Breast epithelium (tissue), 4 donors: ENCODE results near the gene PDS5A. TPM values are rescaled to one million over a fixed set of nuclear protein-coding genes. Genes with fewer than 3 reads are reported as not detected.
"Not testable (repeated sequence)": the region's sequence is repeated elsewhere in the genome, so short reads cannot be mapped to it uniquely, and the experiment has no call there.

ENCODE experiments used
- DNase-seq, 2 donors: peaks; one replicate each; pipeline ENCODE4 v3.0.0-alpha.2; 2019; ENCODE audit warnings: low spot score in 2 of 2
- H3K27ac ChIP-seq, 2 donors: fragments of 200-600 bp; sonication (generic) in 1 of 2; one replicate each; pipeline ENCODE4 v1.5.1; 2016 to 2019; ENCODE audit warnings: mild to moderate bottlenecking in 1 of 2
- H3K27me3 ChIP-seq, 2 donors: fragments of 200-600 bp; sonication (generic) in 1 of 2; one replicate each; pipeline versions ENCODE4 v1.5.1 to v1.6.0; 2017 to 2019; ENCODE audit warnings: control low read depth in 1 of 2, mild to moderate bottlenecking in 1 of 2
- H3K36me3 ChIP-seq: fragments of 200-600 bp; one replicate; pipeline ENCODE4 v1.5.1; 2019
- H3K4me1 ChIP-seq, 2 donors: fragments of 200-600 bp; sonication (generic); one replicate each; pipeline ENCODE4 v1.5.1; 2016 to 2019; ENCODE audit warnings: control low read depth in 1 of 2
- H3K4me3 ChIP-seq, 3 donors: fragments of 200-600 bp; sonication (generic); 1 replicate in 2 of 3; 2 replicates in 1 of 3; pipeline ENCODE4 v1.5.1; 2016 to 2019; ENCODE audit warnings: mild to moderate bottlenecking in 3 of 3, moderate library complexity in 2 of 3
- H3K9me3 ChIP-seq, 2 donors: fragments of 200-600 bp; sonication (generic) in 1 of 2; one replicate each; pipeline ENCODE4 v1.5.1; 2016 to 2019; ENCODE audit warnings: control low read depth in 1 of 2
- POLR2A ChIP-seq: fragments of 450-650 bp; IDR thresholded peaks from one replicate; pipeline ENCODE4 v1.6.1; 2016; ENCODE audit warnings: antibody characterized with exemption, mild to moderate bottlenecking, moderate library complexity
- POLR2AphosphoS5 ChIP-seq, 3 donors: sonication (generic); formaldehyde crosslinking; IDR thresholded peaks; one replicate each; pipeline ENCODE4 v1.6.1; 2017; ENCODE audit warnings: antibody characterized with exemption in 3 of 3
- intact Hi-C: fragments of 100-400 bp; cut with DNase I; formaldehyde crosslinking; loops from one replicate; pipeline ENCODE4 v1.15.1; 2023; ENCODE audit warnings: low total_unique reads
- total RNA-seq, 3 donors: library from RNA; depleted of rRNA; stranded (reverse); fragments of >200 nt; gene quantifications; one replicate each; pipeline ENCODE4 v1.1.0, GENCODE V29; 2016
- TF ChIP-seq, protein P1 (sequence below), 3 donors: fragments of 450-650 bp; IDR thresholded peaks; one replicate each; pipeline ENCODE4 v1.5.1; 2016 to 2017; ENCODE audit warnings: antibody characterized with exemption in 3 of 3, mild to moderate bottlenecking in 3 of 3, moderate library complexity in 3 of 3

The PDS5A gene, protein sequence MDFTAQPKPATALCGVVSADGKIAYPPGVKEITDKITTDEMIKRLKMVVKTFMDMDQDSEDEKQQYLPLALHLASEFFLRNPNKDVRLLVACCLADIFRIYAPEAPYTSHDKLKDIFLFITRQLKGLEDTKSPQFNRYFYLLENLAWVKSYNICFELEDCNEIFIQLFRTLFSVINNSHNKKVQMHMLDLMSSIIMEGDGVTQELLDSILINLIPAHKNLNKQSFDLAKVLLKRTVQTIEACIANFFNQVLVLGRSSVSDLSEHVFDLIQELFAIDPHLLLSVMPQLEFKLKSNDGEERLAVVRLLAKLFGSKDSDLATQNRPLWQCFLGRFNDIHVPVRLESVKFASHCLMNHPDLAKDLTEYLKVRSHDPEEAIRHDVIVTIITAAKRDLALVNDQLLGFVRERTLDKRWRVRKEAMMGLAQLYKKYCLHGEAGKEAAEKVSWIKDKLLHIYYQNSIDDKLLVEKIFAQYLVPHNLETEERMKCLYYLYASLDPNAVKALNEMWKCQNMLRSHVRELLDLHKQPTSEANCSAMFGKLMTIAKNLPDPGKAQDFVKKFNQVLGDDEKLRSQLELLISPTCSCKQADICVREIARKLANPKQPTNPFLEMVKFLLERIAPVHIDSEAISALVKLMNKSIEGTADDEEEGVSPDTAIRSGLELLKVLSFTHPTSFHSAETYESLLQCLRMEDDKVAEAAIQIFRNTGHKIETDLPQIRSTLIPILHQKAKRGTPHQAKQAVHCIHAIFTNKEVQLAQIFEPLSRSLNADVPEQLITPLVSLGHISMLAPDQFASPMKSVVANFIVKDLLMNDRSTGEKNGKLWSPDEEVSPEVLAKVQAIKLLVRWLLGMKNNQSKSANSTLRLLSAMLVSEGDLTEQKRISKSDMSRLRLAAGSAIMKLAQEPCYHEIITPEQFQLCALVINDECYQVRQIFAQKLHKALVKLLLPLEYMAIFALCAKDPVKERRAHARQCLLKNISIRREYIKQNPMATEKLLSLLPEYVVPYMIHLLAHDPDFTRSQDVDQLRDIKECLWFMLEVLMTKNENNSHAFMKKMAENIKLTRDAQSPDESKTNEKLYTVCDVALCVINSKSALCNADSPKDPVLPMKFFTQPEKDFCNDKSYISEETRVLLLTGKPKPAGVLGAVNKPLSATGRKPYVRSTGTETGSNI (N-terminal part only)
- 100 to 1,000 TPM in 1 of 3 donors, 10 to 100 TPM in 2; 69.9 to 106 (median 82.9) TPM for total RNA-seq

- Histone ChIP-seq H3K36me3 (no peaks in the 10 kb centered on the region), H3K4me1 (peaks cover 0 to 8% of the 10 kb centered on the region in 2 donors), H3K4me3 (peak within 1 kb of the TSS; percentile 93 to 97 (median 96)), H3K9me3 (no peaks in the 10 kb centered on the region), H3K27me3 (no peaks in the 10 kb centered on the region), H3K27ac (peak within 1 kb of the TSS; percentile 94 to 97)
- TF ChIP-seq POLR2A (no peak), POLR2AphosphoS5 (IDR thresholded peaks at IDR 0.05) (peak; percentile 30 to 61 (median 58))
- TF ChIP-seq, protein P1, sequence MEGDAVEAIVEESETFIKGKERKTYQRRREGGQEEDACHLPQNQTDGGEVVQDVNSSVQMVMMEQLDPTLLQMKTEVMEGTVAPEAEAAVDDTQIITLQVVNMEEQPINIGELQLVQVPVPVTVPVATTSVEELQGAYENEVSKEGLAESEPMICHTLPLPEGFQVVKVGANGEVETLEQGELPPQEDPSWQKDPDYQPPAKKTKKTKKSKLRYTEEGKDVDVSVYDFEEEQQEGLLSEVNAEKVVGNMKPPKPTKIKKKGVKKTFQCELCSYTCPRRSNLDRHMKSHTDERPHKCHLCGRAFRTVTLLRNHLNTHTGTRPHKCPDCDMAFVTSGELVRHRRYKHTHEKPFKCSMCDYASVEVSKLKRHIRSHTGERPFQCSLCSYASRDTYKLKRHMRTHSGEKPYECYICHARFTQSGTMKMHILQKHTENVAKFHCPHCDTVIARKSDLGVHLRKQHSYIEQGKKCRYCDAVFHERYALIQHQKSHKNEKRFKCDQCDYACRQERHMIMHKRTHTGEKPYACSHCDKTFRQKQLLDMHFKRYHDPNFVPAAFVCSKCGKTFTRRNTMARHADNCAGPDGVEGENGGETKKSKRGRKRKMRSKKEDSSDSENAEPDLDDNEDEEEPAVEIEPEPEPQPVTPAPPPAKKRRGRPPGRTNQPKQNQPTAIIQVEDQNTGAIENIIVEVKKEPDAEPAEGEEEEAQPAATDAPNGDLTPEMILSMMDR (IDR thresholded peaks at IDR 0.05): peak; percentile 58 to 96 (median 75)
- DNase-seq: peak; percentile 80 to 85
- intact Hi-C loops: loop anchor here (10.0 kb wide), 2 partner anchors 283 to 513 kb away; partner anchors contain the start of gene UBE2K
Observed at GRCh38 chr4:39977489-39978377, at the start of gene PDS5A. PDS5A (minus strand) TSS chr4:39977911; CDS start chr4:39976577, 1,334 bp downstream.

DNA sequence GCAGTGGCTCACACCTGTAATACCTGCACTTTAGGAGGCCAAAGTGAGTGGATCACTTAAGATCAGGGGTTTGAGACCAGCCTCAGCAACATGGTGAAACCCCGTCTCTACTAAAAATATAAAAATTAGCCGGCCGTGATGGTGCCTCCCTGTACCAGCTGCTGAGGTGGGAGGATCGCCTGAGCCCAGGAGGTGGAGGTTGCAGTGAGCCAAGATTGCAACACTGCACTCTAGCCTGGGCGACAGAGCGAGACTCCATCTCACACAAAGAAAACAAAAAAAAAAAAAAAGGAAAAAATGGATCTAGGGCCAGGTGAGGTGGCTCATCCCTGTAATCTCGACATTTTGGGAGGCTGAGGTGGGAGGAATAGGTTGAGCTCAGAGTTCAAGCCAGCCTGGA, 46.3 kb upstream of the PDS5A start:
- not testable (repeated sequence) for H3K4me1 ChIP-seq, H3K9me3 ChIP-seq, H3K27ac ChIP-seq, H3K4me3 ChIP-seq, H3K27me3 ChIP-seq, H3K36me3 ChIP-seq, DNase-seq
- intact Hi-C loops: loop anchor here (10.0 kb wide), 1 partner anchor 889 kb away; no protein-coding TSS in a partner anchor

DNA sequence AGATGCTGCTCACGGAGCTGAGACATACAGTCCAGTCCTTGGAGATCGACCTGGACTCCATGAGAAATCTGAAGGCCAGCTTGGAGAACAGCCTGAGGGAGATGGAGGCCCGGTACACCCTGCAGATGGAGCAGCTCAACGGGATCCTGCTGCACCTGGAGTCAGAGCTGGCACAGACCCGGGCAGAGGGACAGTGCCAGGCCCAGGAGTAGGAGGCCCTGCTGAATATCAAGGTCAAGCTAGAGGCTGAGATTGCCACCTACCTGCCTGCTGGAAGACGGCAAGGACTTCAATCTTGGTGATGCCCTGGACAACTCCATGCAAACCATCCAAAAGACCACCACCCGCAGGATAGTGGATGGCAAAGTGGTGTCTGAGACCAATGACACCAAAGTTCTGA, 43.4 kb upstream of the PDS5A start:
- not testable (repeated sequence) for DNase-seq, H3K27ac ChIP-seq, H3K9me3 ChIP-seq, H3K36me3 ChIP-seq, H3K27me3 ChIP-seq, H3K4me1 ChIP-seq, H3K4me3 ChIP-seq
- intact Hi-C loops: loop anchor here (10.0 kb wide), 1 partner anchor 886 kb away; no protein-coding TSS in a partner anchor

- Histone ChIP-seq H3K4me3 (no peak overlapping the region), H3K4me1 (no peaks in the 10 kb centered on the region), H3K27me3 (no peaks in the 10 kb centered on the region), H3K27ac (no peak overlapping the region), H3K36me3 (no peaks in the 10 kb centered on the region), H3K9me3 (no peaks in the 10 kb centered on the region)
- intact Hi-C loops: loop anchor here (10.0 kb wide), 1 partner anchor 885 kb away; no protein-coding TSS in a partner anchor
- DNase-seq: no peak
- TF ChIP-seq POLR2A (no peak), POLR2AphosphoS5 (IDR thresholded peaks at IDR 0.05) (no peak)
- TF ChIP-seq, protein P1 (IDR thresholded peaks at IDR 0.05): no peak
Observed at GRCh38 chr4:40020221-40020620, 42.5 kb upstream of the PDS5A start.

DNA sequence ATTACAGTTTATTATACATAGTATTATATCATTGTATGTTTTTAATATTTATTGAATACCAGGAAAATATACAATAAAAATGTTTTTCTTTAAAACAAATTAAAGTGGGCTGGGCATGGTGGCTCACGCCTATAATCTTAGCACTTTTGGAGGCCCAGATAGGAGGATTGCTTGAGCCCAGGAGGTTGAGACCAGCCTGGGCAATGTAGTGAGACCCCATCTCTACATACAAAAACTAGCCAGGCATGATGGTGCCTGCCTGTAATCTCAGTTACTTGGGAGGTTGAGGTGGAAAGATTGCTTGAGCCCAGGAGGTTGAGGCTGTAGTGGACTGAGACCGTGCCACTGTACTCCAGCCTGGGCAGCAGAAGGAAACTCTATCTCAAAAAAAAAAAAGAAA, 38.3 kb upstream of the PDS5A start:
- TF ChIP-seq, protein P1 (IDR thresholded peaks at IDR 0.05): no peak
- no peak for TF ChIP-seq POLR2AphosphoS5 (IDR thresholded peaks at IDR 0.05)
- TF ChIP-seq POLR2A: no peak
- Histone ChIP-seq H3K4me3 (no peak overlapping the region), H3K27me3 (no peaks in the 10 kb centered on the region), H3K9me3 (no peaks in the 10 kb centered on the region), H3K27ac (no peak overlapping the region), H3K4me1 (no peaks in the 10 kb centered on the region), H3K36me3 (no peaks in the 10 kb centered on the region)
- intact Hi-C loops: no loop called here
- no peak for DNase-seq
